K562 (cell line): ENCODE data around the gene CPM. TPM values are rescaled to one million over a fixed set of nuclear protein-coding genes. Genes with fewer than 3 reads are reported as not detected.

Experiments used
- ATF6 ChIP-seq: sonication (generic); formaldehyde crosslinking; IDR thresholded peaks from 2 replicates; pipeline ENCODE4 v1.4.0; 2020; ENCODE audit warnings: mild to moderate bottlenecking, missing genetic modification reagents
- CBFA2T3 ChIP-seq: fragments of 450-650 bp; IDR thresholded peaks from 2 replicates; pipeline ENCODE4 v1.6.1; 2017
- FOXO4 ChIP-seq: fragments of 450-650 bp; formaldehyde crosslinking; IDR thresholded peaks from 2 replicates; pipeline ENCODE4 v1.4.0; 2020; ENCODE audit warnings: mild to moderate bottlenecking, moderate library complexity
- FUS ChIP-seq: fragments of 200-400 bp; formaldehyde crosslinking; optimal IDR thresholded peaks from 2 replicates; pipeline ENCODE3; 2017; ENCODE audit warnings: low read depth, low read length
- GTF2B ChIP-seq: IDR thresholded peaks from 2 replicates; pipeline ENCODE4 v1.6.1; 2011; ENCODE audit not compliant: insufficient read length; ENCODE audit errors: extremely low read depth
- HBP1 ChIP-seq: fragments of 450-650 bp; formaldehyde crosslinking; IDR thresholded peaks from 2 replicates; pipeline ENCODE4 v1.4.0; 2022; ENCODE audit warnings: missing genetic modification characterization
- IFI16 ChIP-seq: fragments of 250-450 bp; sonication (Bioruptor Pico); IDR thresholded peaks from 2 replicates; pipeline ENCODE4 v2.1.2; 2022; ENCODE audit warnings: mild to moderate bottlenecking, inconsistent platforms
- KLF6 ChIP-seq: fragments of 250-450 bp; sonication (Bioruptor Pico); IDR thresholded peaks from 2 replicates; pipeline ENCODE4 v1.4.0; 2020; ENCODE audit warnings: mild to moderate bottlenecking, moderate library complexity, borderline replicate concordance
- MIER1 ChIP-seq: fragments of 450-650 bp; IDR thresholded peaks from 2 replicates; pipeline ENCODE4 v1.6.1; 2016; ENCODE audit warnings: antibody characterized with exemption, mild to moderate bottlenecking, low read depth
- MTF1 ChIP-seq: fragments of 250-450 bp; sonication (Bioruptor Pico); IDR thresholded peaks from 2 replicates; pipeline ENCODE4 v1.9.0; 2021; ENCODE audit warnings: moderate library complexity, mild to moderate bottlenecking, inconsistent platforms, borderline replicate concordance
- PATZ1 ChIP-seq: fragments of 250-450 bp; sonication (Bioruptor Pico); IDR thresholded peaks from 2 replicates; pipeline ENCODE4 v1.5.0; 2020; ENCODE audit warnings: mild to moderate bottlenecking, borderline replicate concordance
- PKNOX1 ChIP-seq: fragments of 450-650 bp; IDR thresholded peaks from 2 replicates; pipeline ENCODE4 v1.6.1; 2016
- TGIF2 ChIP-seq: sonication (generic); formaldehyde crosslinking; IDR thresholded peaks from 2 replicates; pipeline ENCODE4 v1.8.1; 2022; ENCODE audit warnings: mild to moderate bottlenecking, missing genetic modification reagents, moderate library complexity
- TRIM24 ChIP-seq, 2 experiments: fragments of 450-650 bp; IDR thresholded peaks; 2 replicates each; pipeline ENCODE4 v1.6.1; 2016
- TSC22D4 ChIP-seq: fragments of 450-650 bp; IDR thresholded peaks from 2 replicates; pipeline ENCODE4 v1.6.1; 2016; ENCODE audit warnings: missing genetic modification characterization, missing biosample characterization, control low read depth
- ZBTB34 ChIP-seq: fragments of 250-450 bp; sonication (Bioruptor Pico); IDR thresholded peaks from 2 replicates; pipeline ENCODE4 v1.8.0; 2021; ENCODE audit warnings: mild to moderate bottlenecking, moderate library complexity
- ZNF133 ChIP-seq: fragments of 250-450 bp; sonication (Bioruptor Pico); IDR thresholded peaks from 2 replicates; pipeline ENCODE4 v1.4.0; 2020; ENCODE audit warnings: mild to moderate bottlenecking
- polyA plus RNA-seq, 8 experiments: library from polyadenylated mRNA; depleted of rRNA in 4 of 8; stranded (reverse) in 5 of 8; unstranded in 3 of 8; fragments of >200 nt; fragmentation: Nextera tagmentation in 2 of 8; fragmentation: Illumina TruSeq in 1 of 8; extraction: Ambion mirVana in 2 of 8; extraction: Trizol in 1 of 8; gene quantifications; 2 replicates each; pipeline versions ENCODE4 v1.2.1 to v1.2.3, GENCODE V29; 2011 to 2014; ENCODE audit warnings: inconsistent platforms in 1 of 8, missing spikeins in 1 of 8
- total RNA-seq, 7 experiments: library from RNA; depleted of rRNA in 6 of 7; stranded (reverse); fragments of >200 nt in 6 of 7; fragmentation: Illumina TruSeq in 2 of 7; extraction: Trizol in 2 of 7; gene quantifications; 2 replicates each; pipeline versions ENCODE4 v1.2.1 to v1.2.3, GENCODE V29; 2011 to 2021; ENCODE audit warnings: low replicate concordance in 1 of 7

The CPM gene
- total and polyA plus RNA-seq, 9 of the 15 experiments (the other 6 are each of a cell fraction or from before 2014, with no cell fraction given): 0.31 TPM; not detected in 8

- TF ChIP-seq MIER1 (no peak), GTF2B (peak; percentile 71), FOXO4 (CRISPR knock-in tag) (no peak), TGIF2 (no peak), PKNOX1 (peak; percentile 80), TSC22D4 (no peak), FUS (no peak), KLF6 (CRISPR knock-in tag) (peak; percentile 71; the same call in 1 of the 2 replicates), ATF6 (CRISPR knock-in tag) (0 out of 2 replicates have a peak, but pooled peaks have one; percentile 53), ZBTB34 (CRISPR knock-in tag) (no peak), HBP1 (no peak), IFI16 (no peak), ZNF133 (0 out of 2 replicates have a peak, but pooled peaks have one; percentile 8), PATZ1 (no peak), TRIM24 (IDR thresholded peaks at IDR 0.05) (no peak), MTF1 (CRISPR knock-in tag) (no peak), CBFA2T3 (no peak)
These were observed 125.2 kb downstream of the CPM start, which contains the start of gene MDM2 (continued) for GRCh38 chr12:68807576-68808387.
